GM18951 (cell line): ENCODE data around the gene VSIR.
A peak's percentile ranks its signal among the peaks of the same experiment; 100 is the strongest.

Experiments
- POLR2A ChIP-seq: IDR thresholded peaks from 4 replicates; pipeline ENCODE4 v1.6.1; 2011; ENCODE audit warnings: mild to moderate bottlenecking; ENCODE audit not compliant: insufficient read length, insufficient read depth; ENCODE audit errors: extremely low read depth
- in situ Hi-C: fragments of 300-500 bp; cut with MboI; formaldehyde crosslinking; loops from one replicate; pipeline ENCODE4 v1.12.0; 2022; ENCODE audit warnings: low sequenced_read_pairs, mixed read lengths, inconsistent platforms; ENCODE audit not compliant: unreplicated experiment

Gene VSIR

GRCh38 chr10:71773221-71773971, at the start of gene VSIR:
Gene VSIR, minus strand, starts transcription at chr10:71773520. Its CDS starts 81 bp downstream, at chr10:71773439.
- in situ Hi-C loops: no loop called here
- TF ChIP-seq POLR2A: peak; percentile 76

DNA sequence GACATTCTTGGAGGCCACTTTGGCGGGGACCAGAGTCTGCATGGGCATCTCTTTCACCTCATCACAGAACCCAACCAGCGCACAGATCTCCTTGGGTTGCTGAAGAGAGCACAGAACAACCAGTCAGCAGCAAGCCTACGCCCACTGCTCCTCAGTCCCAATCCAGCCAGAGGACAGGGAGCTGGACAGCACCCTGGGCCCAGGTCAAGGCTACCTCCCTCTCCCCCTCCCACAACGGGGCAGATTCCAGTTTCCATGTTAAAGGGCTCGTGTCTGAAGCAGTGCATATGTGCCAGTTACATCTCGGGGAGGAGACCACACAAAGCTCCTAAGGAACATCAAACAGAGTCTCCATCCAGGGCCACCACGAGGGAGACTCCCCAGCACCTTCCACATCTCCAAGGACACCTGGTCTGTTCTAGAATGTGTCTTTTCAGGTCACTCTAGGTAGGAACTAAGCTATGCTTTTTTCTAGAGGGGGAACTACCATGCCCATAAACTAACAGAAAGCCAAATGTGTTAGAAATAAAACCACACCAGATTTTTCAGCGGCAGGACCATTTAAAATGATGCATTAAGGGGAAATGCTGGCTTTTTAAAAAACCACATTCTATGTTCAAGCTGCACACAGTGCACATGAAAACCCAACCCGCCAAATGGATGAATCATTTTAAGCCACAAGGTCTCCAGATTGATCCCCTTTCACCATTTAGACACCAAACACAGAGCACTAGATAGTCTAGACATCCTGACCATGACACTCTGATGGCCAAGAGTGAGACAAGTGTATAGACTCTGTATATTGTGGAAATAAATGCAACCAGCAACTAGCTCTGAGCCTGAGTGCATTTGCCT, 48.8 kb upstream of the VSIR start:
- in situ Hi-C loops: no loop called here
- TF ChIP-seq POLR2A: no peak

DNA sequence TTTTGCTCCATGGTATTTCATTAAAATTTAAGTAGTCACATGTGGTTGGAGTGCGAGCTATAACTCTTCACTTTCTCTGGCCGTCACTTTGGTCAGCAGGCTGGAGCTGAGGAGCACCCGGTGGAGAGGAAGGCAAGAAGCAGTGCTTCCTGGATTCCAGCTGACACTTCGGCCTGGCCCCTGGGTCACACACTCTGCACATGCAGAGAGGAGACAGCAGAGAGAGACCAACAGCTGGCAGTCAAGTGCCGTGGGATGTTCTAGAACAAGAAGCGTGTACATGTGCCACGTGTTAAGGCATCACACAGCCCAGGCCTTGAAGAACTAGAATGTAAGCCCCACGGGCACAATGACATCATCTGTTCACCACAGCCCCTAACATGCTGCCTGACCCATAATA, 47.6 kb upstream of the VSIR start:
- no peak for TF ChIP-seq POLR2A
- in situ Hi-C loops: no loop called here

GRCh38 chr10:71819985-71820384, 46.7 kb upstream of the VSIR start:
- TF ChIP-seq POLR2A: no peak
- in situ Hi-C loops: loop anchor here (10.0 kb wide), 1 partner anchor 435 kb away; no protein-coding TSS in a partner anchor

DNA sequence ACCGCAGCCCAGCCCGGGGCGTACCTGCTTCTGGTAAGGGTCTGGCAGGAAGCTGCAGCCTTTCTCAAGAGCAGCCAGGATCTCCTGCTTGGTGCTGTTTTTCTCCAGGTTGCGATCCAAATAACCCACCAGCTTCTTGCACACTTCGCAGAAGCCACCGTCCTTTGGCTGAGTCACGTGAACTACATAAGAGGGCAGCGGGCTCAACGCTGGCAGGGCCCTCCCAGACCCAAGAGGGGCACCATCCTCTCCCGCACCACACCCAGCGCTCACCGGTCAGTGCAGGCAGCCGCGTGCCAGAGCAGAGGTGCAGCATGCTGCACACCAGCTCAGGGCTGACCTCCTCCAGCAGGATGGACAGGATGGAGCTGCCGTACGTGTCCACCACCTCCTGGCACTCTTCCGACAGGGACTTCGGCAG, 46.1 kb upstream of the VSIR start:
- TF ChIP-seq POLR2A: no peak
- in situ Hi-C loops: loop anchor here (10.0 kb wide), 1 partner anchor 435 kb away; no protein-coding TSS in a partner anchor

DNA sequence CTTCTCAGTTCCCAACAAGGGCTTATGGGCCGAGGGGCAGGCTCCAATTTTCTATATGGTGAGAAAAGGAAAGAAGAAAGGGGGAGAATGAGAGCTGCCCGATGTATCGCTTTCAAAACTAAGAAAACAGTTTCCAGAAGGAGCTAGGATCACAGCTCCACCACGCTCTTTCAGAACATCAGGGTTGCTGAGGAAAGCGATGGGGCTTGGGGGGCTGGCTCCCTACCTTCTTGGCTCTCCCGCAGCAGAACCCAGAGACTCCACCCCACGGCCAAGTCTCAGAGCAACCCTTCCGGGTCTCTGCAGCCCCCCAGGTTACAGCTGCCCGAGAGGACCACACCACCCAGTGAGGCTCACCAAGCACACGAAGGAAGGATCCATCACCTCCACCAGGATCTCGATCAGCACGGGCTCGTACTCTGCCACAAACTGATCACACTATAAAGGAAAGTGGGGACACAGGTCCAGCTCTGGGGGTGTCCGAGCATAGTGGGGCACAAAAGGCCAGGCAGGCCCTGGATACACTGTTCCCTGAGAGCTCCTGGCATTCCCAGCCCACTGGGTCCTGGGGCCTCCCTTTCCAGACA, 45.4 kb upstream of the VSIR start:
- in situ Hi-C loops: loop anchor here (10.0 kb wide), 1 partner anchor 434 kb away; no protein-coding TSS in a partner anchor
- no peak for TF ChIP-seq POLR2A

GRCh38 chr10:71817831-71818655, 44.7 kb upstream of the VSIR start:
- no peak for TF ChIP-seq POLR2A
- in situ Hi-C loops: loop anchor here (10.0 kb wide), 1 partner anchor 433 kb away; no protein-coding TSS in a partner anchor

- no peak for TF ChIP-seq POLR2A
- in situ Hi-C loops: loop anchor here (10.0 kb wide), 1 partner anchor 432 kb away; no protein-coding TSS in a partner anchor
Measured at GRCh38 chr10:71816936-71817618, 43.8 kb upstream of the VSIR start.

- no peak for TF ChIP-seq POLR2A
- in situ Hi-C loops: loop anchor here (10.0 kb wide), 1 partner anchor 432 kb away; no protein-coding TSS in a partner anchor
Measured at GRCh38 chr10:71816421-71816851, 43.1 kb upstream of the VSIR start.

- no peak for TF ChIP-seq POLR2A
Measured at GRCh38 chr10:71815515-71816130, 42.3 kb upstream of the VSIR start.

DNA sequence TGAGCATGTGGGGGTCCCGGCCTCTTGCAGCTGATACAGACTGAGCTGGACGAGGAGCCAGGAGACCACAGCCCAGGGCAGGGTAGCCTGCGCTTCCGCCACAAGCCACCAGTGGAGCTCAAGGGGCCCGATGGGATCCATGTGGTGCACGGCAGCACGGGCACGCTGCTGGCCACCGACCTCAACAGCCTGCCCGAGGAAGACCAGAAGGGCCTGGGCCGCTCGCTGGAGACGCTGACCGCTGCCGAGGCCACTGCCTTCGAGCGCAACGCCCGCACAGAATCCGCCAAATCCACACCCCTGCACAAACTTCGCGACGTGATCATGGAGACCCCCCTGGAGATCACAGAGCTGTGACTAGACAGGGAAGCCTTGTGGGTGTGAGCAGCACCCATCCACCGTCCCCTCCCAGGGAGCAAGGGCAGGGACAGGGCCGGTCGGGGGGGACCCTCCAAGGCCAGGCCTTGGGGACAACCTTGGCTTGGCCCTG, 41.6 kb upstream of the VSIR start:
- in situ Hi-C loops: loop anchor here (10.0 kb wide), 1 partner anchor 430 kb away; no protein-coding TSS in a partner anchor
- no peak for TF ChIP-seq POLR2A

More at GRCh38 chr10:71815515-71816130, 42.3 kb upstream of the VSIR start:
- in situ Hi-C loops: loop anchor here (10.0 kb wide), 1 partner anchor 431 kb away; no protein-coding TSS in a partner anchor
